Pons (tissue), 1 donor: ENCODE data around the gene S100Z.
A peak's percentile ranks its signal among the peaks of the same experiment; 100 is the strongest.
"Not testable (repeated sequence)": the region's sequence is repeated elsewhere in the genome, so short reads cannot be mapped to it uniquely, and the experiment has no call there.

Experiments
- DNase-seq: peaks from one replicate; pipeline ENCODE4 v3.0.0-alpha.2; 2016; ENCODE audit warnings: low spot score

The S100Z gene

DNA sequence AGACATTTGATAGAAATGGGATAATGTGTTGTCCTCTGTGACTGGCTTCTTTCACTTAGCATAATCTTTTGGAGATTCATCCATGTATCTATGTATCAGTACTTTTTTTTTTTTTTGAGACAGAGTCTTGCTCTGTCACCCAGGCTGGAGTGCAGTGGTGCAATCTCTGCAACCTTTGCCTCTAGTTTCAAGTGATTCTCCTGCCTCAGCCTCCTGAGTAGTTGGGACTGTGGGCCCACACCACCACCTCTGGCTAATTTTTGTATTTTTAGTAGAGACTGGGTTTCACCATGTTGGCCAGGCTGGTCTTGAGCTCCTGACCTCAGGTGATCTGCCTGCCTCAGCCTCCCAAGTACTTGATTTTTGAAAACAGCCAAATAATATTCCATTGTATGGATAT, 23.4 kb upstream of the S100Z start:
- DNase-seq, result not testable (repeated sequence)

DNA sequence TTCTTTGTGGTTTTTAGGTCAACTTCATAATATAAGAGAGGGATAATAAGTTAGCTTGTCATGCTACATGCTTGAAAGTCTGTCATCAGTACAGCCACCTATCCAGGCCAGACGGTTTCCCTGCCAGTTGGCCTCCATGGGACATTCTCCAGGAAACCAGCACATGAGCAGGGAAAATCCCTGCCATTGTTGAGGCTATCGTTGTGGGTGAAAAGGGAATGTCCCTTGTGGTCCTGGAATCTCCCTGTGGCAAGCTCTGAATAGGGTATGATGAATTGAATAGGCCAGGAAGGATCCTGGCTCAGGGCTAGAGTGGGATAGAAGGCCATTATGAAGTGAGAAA, 18.7 kb upstream of the S100Z start:
- DNase-seq, result no peak

DNA sequence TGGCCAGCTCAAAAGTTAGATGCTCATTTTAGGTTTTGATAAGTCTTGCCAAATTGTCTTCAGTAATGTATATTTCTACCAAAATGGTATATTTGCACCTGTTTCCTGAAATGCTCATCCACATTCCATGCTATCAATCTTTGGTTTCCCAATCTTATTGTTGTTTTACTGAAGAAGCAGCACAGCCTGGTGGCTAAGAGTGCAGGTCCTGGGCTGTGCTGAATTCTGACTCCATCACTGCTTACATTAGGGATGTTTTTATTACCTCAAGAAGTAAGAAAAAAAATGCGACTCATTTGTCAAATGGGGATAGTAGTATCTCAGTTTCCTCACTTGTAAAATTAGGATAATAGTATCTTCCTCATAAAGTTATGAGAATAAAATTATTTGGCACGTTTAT, 13.6 kb upstream of the S100Z start:
- no peak for DNase-seq

DNA sequence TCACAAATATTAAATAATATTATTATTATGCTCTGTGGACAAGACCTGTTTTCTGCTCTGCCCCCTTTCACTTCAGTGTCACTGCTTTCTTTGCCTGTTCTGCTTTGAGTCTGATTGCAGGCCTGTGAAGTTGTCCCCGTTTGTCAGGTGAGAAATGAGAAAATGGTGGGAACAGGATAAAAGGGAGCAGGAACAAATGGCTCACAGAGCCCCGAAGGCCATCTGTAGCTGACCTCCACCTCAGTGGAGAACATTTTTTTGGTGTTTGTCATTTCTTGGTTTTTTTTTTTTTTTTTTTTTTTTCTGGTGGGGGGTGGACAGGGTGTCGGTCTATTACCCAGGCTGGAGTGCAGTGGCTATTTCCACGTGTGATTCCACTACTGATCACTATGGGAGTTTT, 13.2 kb upstream of the S100Z start:
- DNase-seq, result no peak

DNA sequence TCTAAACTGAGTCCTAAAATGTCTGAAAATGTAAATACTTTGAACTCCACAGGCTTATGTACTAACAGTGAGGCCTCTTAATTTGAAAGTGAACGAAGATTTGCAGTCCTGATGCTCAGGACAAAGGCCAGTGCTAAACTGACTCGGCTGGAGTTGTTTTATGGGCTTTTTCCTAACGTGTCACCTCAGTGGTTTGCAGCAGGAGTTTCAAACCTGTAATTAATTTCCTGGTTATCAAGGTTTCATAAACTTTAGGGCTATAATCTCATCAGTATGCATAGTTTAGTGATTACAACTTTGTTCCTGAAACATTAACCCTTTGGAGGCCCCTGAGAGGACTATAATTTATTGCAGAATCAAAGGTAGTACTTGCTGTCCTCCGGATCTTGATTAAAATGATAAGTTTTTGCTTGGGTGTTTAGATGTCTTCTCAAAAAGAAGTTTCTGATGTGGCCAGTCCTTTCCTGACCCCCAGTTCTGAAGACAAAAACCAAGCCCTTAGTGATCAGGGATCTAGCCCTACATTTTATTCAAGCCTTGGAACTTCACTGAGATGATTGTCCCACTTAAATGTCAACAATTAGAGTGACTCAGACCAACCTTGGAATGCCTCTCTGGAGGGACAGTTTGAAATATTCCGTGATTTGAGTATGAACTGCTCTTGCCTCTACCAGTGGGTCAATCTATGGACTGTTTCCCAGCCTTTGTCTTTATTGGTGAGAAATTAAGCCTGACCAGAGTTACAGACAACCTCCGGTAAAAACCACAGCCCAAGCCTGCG, 11.1 kb upstream of the S100Z start:
- DNase-seq, result no peak

DNA sequence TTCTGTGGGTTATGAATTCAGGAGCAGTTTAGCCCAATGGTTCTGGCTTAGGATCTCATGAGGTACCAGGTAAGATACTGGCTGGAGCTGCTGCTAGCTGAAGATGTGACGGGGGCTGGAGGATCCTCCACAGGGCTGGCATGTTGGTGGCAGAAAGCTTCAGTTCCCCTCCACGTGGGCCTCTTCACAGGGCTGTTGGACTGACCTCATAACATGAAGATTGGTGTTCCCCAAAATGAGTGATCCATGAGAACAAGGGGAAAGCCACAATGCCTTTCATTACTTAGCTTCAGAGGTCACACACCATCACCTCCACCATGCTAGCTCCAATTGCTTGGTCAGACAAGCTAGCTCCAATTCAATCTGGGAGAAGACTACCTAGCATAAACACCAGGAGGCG, 8.5 kb upstream of the S100Z start:
- DNase-seq, result no peak

DNA sequence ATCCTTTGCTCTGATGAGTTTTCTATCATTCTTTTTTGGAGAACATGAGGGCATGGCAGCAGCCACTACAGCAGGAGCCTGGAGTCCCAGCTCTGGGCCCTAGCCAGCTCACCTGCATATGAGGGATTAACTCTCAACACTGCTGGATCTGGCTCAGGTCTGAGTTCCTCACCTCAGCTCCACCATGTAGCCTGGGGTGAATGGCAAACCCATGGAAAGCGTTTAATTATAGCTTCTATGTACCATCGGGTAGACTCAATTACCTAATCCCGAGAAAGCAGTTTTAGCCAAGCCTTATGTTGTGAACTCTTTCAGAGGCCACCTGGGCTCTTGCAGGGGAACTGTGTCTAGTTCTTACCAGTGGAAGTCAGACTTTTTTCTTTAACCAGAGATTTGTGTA, 3.9 kb upstream of the S100Z start:
- DNase-seq, result no peak

DNA sequence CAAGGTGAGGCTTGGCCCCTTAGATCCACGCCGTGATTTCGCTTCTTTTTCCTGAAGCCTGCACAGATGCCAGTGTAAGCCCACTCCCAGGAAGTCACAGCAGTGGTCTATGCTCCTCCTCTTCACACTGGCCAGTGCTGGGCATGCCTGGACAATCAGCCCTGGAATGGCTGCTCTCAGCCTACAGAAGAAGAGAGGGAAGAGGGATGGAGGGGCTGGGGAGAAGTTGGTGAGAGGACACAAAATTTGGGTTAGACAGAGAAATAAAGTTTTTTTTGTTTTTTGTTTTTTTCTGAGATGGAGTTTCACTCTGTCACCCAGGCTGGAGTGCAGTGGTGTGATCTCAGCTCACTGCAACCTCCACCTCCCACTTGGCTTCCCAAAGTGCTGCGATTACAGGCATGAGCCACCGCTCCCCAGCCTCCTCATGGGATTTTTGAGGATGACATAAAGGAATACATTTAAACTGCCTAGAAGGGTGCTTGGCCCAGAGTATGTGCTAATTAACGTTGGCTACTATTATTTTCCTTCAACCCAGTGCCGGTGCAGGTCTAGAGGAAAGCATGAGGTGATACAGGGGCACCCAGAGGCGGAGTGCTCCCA, 830 bp downstream of the S100Z start:
- DNase-seq, result no peak

DNA sequence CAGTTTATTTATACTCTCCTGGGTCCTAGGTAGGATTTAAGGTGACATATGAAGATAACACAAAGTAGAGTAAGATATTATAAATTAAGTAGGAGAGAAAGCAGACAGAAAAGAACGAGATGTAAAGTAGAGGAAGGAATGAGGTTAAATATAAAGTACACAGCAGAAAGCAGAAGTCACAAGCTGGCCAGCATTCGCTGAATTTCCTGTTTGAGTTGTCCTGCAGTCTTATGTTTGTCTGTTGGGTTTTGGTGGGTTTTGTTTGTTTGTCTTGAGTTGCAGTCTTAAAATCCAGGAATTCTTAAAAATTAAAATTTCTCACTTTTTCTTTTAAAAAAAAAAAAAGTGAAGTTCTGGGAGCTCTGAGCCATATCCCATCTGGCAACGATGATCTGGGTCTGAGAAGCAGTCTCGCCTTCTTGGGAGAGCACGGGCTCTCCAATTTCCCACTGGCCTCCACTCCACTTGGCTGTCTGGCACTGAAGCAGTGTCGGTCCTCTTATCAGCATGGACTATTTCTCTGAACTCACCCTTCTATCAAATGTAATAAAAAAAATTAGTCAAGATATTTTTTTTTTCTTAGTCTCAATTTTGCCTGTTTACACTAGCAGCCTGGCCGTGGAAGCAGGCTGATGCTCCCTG, 2.0 kb downstream of the S100Z start:
- peak; percentile 48 for DNase-seq

DNA sequence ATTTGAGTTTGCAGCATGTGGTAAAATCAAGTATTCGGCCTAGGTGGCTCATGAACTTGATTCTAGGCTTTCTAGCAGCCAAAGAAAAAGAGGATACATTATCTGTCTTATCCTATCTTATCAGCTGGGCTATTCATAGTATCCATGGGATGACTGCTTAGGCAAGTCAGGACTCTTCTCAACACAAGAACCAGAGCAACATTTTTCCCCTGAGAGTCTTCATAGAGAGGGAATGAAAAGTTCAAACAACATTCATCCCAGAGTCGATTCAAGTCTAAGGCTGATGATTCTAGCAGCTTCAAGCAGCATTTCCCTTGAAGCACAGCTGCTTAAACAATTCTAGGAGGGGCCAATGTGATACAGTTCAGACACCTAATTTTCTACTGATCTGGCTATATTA, 3.0 kb downstream of the S100Z start:
- DNase-seq, result no peak

DNA sequence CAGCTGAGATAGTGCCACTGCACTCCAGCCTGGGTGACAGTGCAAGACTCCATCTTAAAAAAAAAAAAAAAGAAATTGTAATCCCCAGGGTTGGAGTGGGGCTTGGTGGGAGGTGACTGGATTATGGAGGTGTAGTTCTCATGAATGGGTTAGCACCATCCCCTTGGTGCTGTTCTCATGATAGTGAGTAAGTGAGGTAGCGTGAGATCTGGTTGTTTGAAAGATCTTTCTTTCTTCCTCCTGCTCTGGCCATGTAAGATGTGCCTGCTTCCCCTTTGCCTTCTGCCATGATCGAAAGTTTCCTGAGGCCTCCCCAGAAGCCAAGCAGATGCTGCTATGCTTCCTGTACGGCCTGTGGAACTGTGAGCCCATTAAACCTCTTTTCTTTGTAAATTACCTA, 3.9 kb downstream of the S100Z start:
- not testable (repeated sequence) for DNase-seq

DNA sequence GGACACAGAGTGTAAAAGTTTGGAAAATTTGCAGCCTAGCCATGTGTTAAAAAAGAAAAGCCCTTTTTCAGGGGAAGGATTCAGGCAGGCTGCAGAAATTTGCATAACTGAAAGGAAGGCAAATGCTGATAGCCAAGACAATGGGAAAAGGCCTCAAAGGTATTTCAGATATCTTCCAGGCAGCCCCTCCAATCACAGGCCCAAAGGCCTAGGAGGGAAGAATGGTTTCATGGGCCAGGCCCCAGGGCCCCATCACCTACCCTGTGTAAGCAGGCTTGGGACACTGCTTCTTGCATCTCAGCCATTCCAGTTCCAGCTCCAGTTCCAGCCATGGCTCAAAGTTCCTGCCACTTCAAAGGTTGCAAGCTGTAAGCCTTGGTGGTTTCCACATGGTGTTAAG, 4.8 kb downstream of the S100Z start:
- no peak for DNase-seq

DNA sequence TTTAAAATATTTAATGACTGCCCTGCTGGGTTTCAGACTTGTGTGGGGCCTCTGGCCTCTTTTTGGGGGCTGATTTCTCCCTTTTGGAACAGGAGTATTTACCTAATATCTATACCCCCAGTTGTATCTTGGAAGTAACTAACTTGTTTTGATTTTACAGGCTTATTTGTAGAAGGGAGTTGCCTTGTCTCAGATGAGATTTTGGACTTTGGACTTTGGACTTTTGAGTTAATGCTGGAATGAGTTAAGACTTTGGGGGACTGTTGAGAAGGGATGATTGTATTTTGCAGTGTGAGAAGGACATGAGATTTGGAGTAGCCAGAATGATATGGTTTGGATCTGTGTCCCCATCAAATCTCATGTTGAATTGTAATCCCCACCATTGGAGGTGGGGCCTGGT, 5.7 kb downstream of the S100Z start:
- DNase-seq, result not testable (repeated sequence)

DNA sequence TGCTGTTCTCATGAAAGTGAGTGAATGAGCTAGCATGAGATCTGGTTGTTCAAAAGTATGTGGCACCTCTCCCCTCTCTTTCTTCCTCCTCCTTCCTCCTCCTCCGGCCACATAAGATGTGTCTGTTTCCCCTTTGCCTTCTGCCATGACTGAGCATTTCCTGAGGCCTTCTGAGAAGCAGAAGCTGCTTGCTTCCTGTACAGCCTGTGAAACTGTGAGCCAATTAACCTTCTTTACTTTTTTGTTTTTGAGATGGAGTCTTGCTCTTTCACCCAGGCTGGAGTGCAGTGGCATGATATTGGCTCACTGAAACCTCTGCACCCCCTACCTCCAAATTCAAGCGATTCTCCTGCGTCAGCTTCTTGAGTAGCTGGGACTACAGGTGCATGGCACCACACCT, 6.1 kb downstream of the S100Z start:
- peak; percentile 66 for DNase-seq

DNA sequence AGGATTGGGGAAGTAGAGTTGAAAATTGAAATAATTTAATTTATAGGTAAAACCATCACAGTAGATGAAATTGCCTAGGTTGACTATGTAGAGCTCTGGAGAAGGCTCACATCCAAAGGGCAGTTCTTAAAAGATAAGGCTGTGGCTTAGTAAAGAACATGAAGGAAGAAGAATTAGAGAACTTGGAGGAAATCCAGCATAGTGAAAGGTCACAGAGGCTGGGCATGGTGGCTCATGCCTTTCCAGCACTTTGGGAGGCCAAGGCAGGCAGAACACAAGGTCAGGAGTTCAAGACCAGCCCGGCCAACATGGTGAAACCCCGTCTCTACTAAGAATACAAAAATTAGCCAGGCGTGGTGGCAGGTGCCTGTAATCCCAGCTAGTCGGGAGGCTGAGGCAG, 7.0 kb downstream of the S100Z start:
- DNase-seq, result not testable (repeated sequence)

DNA sequence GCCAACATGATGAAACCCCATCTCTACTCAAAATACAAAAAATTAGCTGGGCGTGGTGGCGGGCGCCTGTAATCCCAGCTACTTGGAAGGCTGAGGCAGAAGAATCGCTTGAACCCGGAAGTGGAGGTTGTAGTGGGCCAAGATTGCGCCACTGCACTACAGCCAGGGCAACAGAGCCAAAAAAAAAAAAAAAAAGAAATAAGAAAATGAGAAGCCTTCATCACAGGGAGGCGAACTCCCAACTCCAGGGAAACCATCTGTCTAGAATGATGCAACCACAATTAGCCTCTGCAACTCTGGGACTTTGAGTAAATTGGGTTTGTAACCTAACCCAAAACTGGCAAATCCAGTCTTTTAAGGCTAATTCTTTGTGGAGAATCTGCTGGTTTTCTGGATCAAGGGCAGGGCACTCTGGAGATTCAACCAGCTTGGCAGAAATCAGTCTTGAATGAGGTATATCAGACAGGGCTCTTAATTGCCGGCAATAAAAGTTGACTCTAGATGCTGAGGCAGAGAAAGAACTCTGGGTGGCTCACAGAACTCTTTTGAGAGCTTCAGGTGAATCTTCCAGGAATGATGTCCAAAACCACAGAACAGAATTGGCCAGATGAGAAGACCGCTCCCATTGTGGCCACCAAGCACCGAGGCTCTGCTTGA, 9.9 kb downstream of the S100Z start:
- DNase-seq, result no peak

DNA sequence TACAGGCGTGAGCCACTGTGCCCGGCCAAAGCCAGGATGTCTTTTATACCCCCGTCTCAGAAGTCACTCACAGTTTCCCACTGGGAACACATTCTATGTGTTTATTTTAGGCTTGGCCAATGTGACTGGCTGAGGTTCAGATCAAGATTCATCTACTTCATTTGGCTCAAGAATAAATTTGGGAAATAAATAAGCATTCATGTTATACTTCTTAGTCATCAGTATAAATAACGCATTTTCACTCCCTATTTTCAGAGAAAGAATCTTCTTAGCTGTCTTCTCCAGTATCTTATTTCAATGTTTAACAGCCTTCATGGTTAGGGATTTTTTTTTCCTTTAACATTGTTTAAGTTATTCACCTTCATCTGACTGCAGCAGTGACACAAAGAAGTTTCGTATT, 11.8 kb downstream of the S100Z start:
- no peak for DNase-seq

DNA sequence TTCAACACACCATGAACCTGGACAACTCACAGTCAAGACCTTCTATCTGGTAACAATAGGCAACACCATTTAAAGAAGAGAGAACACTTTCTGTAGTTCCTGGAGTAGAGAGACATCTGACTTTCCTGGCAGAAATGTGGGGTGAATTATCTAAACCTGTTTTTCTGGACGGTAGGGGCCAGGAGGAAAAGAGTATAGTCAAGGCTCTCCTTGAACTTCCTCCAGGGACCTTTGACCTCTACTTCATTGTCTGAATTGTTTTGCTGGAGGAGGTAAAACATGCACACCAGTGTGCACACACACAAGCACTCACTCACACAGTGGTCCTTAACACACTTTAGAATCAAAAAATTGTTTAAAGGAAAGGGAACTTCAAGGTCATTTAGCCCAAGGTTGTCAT, 13.2 kb downstream of the S100Z start:
- DNase-seq, result no peak

DNA sequence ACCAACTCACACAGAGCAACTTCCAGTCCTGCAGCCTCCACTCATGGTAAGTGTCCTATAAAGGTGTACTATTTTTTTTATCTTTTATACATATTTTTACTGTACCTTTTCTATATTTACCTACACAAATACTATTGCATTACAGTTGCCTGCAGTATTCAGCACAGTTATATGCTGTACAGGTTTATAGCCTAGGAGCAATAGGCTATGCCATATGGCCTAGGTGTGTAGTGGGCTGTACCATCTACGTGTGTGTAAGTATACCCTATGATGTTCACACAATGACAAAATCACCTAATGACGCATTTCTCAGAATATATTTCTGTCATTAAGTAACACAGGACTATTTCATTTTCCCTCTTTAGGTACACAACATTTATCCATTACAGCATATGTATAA, 16.7 kb downstream of the S100Z start:
- no peak for DNase-seq

DNA sequence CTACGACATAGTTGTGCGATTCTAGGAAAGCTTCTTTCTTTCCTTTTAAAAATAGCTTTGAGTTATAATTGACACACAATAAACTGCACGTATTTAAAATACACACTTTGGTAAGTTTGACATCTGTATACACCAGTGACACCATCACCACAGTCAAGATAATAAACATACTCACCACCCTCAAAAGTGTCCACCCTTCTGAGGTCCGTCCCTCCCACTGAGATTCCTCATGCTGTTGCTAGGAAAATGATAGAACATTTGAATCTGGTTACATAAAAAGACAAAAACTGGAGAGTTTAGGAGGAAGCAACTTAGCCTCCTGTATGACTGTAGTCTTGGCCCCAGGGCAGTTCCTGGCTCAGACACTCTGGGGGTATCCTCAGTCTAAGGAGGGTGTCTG, 17.2 kb downstream of the S100Z start:
- no peak for DNase-seq

DNA sequence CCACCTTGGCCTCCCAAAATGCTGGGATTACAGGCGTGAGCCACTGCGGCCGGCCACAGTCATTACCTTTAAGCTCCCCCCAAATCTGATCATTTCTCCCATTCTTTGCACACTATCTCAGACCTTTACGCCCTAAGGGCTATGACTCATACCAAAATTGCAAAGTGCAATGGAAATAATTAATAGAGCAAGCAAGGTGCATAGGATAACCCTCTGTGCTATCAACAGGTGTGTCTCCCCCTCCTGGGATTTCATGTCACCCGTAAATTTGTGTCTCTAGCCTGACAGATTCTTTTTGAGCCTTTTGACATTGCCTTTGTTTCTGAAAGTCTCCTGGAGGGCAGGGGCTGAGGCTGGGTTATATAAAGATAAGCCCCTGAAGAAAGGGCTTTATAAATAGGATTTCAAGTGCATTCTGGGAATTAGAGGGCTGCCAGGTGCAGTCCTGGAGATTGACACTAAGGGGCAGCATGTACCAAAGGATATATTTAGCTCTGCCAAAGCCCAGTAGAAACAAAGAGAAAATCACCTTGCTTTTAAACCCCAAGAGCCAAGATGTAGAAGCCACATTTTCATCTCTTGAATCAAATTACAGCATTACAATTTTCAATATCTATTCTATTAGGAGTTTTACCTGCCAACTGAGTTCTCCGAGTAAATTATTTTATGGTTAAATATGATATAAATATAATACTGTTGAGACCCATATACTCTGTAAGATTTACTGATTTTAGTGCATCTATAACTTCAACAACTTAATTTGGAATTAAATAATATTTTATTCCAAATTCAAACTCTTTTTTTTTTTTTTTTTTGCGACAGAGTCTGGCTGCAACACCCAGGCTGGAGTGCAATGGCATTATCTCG, 18.2 kb downstream of the S100Z start:
- DNase-seq, result peak; percentile 77

DNA sequence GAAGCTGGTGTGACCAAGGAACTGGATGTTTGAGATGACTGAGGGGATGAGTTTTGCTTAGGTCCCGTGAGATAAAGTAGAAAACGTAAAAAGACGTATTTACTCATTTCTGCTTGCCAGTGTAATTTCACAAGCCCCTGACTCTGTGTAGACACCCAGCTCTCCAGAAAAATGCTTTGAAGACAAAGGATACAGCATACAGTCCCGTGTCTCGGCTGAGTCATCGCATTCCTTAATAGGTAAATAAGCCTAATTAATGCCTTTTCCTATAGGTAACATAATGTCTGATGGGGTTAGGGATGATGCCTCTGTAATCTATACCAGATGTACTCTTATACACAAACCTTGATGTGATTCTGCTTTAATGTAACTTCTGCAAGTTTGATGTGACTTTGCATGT, 20.2 kb downstream of the S100Z start:
- DNase-seq, result no peak
